HG03520 (cell line): ENCODE data around the gene SPZ1.
"Not testable (repeated sequence)": the region's sequence is repeated elsewhere in the genome, so short reads cannot be mapped to it uniquely, and the experiment has no call there.

Source experiments
- ATAC-seq: cut with Tn5 transposase; IDR thresholded peaks from one replicate; pipeline ENCODE4 v1.9.1; 2021; ENCODE audit warnings: mild to moderate bottlenecking, moderate library complexity; ENCODE audit not compliant: unreplicated experiment

Gene SPZ1

DNA sequence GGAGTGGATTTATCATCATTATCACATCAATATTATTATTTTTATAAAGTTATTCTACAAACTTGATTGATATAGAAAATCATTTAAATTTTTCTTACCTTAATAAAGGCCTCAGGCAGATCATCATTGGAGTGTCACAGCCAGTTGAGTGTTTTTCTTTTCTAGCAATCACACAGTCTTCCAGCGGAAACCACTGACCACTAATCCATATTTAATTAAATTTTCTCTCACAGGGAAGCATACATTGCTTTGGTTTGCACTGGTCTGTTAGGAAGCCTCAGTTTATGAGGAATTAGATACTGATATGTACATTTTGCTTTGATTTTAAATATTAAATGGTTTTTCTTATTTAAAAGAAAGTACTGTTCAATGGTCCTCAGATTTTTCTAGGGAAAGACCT lies 6.7 kb downstream of the SPZ1 start:
- ATAC-seq, result no peak

DNA sequence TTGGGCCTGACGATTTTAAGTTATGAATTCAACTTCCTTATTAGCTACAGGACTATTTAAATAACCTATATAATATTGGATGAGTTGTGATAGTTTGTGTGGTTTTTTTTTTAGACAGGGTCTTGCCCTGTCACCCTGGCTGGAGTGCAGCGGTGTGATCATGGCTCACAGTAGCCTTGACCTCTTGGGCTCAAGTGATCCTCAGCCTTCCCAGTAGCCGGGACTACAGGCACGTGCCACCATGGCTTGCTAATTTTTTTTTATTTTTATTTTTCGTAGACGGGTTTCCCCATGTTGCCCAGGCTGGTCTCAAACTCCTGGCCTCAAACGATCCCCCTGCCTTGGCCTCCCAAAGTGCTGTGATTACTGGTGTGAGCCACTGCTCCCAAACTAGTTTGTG lies 17.6 kb downstream of the SPZ1 start:
- no peak for ATAC-seq

DNA sequence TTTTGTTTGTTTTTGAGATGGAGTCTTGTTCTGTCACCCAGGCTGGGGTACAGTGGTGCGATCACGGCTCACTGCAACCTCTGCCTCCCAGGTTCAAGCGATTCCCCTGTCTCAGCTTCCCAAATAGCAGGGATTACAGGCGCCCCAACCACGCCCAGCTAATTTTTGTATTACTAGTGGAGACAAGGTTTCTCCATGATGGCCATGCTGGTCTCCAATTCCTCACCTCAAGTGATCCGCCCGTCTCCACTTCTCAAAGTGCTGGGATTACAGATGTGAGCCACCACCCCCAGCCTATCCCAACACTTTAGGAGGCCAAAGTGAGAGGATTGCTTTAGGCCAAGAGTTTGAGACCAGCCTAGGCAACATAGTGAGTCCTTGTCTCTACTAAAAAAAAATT lies 19.3 kb downstream of the SPZ1 start:
- ATAC-seq, result no peak

GRCh38 chr5:80341016-80341775 lies 21.4 kb downstream of the SPZ1 start:
- no peak for ATAC-seq

GRCh38 chr5:80343067-80343466 lies 23.3 kb downstream of the SPZ1 start:
- ATAC-seq, result no peak

GRCh38 chr5:80346055-80346454 lies 26.3 kb downstream of the SPZ1 start:
- ATAC-seq, result no peak

- no peak for ATAC-seq
Measured at GRCh38 chr5:80348171-80348570, 28.4 kb downstream of the SPZ1 start.

GRCh38 chr5:80351019-80351418 lies 31.2 kb downstream of the SPZ1 start:
- ATAC-seq, result not testable (repeated sequence)

DNA sequence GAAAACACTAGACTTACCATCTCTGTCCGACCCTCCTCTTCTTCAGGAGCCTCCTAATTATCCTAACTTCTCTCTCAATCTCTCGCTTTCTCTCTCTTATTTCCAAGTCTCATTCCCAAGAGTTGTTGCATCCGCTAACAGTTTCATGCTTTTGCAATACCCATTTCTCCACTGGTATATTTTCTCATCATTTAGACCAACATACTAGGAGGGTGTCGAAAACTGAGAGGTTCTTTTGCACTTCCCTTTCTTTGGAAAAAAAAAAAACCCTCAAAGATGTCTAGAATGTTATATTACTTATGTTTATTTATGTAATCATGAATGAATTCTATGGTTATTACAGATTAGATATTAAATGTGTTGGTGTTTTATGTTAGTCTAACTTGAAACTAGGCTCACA lies 35.9 kb downstream of the SPZ1 start:
- no peak for ATAC-seq

- ATAC-seq, result no peak
Measured at GRCh38 chr5:80357671-80358070, 37.9 kb downstream of the SPZ1 start.

DNA sequence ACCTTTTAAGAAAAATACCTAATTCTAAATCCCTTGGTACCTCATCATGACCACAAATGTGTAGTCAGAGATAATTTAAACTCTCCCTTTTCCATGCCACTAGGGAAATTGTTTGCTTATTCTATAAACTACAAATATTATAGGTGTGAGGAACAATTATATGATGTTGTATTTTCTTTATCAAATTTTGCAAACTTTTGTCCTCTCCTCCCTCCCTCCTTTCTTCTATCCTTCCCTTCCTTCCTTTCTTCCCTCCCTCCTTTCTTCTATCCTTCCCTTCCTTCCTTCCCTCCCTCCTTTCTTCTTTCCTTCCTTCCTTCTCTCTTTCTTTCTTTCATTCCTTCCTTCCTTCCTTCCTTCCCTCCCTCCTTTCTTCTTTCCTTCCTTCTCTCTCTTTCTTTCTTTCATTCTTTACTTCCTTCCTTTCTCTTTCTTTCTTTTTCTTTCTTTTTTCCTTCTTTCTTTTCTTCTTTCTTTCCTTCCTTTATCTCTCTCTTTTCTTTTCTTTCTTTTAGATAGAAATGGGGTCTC lies 41.2 kb downstream of the SPZ1 start:
- ATAC-seq, result no peak

- no peak for ATAC-seq
Measured at GRCh38 chr5:80364892-80365291, 45.1 kb downstream of the SPZ1 start.

GRCh38 chr5:80368661-80369480 lies 49.1 kb downstream of the SPZ1 start:
- ATAC-seq, result no peak

DNA sequence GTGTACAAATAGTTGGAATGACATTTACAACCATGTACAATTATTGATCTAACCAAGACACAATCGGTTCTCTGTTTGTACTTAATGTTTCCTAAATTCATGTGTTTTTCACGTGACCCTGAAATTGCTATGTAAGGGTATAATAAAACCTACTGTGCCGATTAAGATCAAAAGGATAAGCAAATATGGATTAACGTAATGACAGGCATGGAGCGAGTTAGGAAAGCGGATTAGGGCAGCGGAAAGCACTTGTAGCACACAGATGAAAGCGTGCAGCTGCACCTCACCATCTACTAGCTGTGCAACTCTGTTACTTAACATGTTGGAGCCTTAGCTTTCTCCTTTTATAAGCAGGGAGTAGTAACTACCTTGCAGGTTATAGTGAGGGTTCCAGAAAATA lies 49.7 kb downstream of the SPZ1 start:
- no peak for ATAC-seq

- no peak for ATAC-seq
Measured at GRCh38 chr5:80370390-80370789, 50.6 kb downstream of the SPZ1 start.
